ENCODE results near the gene MEAK7.

- TF ChIP-seq CTCF (IDR thresholded peaks at IDR 0.05; ENCODE audit: low read depth, low read length, poor library complexity, severe bottlenecking), result no peak
- no peak for TF ChIP-seq EZH2phosphoT487 (IDR thresholded peaks at IDR 0.05; ENCODE audit: borderline replicate concordance, low read length)
Measured at GRCh38 chr16:84507011-84507982, 2.8 kb upstream of the MEAK7 start.

Measured in DOHH2 (cell line).